Skin epidermis (tissue), 12 donors: Measurements from ENCODE around the gene ZNF91.
"Not testable (repeated sequence)": the region's sequence is repeated elsewhere in the genome, so short reads cannot be mapped to it uniquely, and the experiment has no call there.

ENCODE experiments used
- H3K27ac ChIP-seq, 21 experiments: fragments of 200-600 bp; sonication (generic) in 11 of 21; one replicate each; pipeline ENCODE4 v1.5.0; 2020; ENCODE audit warnings: mild to moderate bottlenecking in 3 of 21, inconsistent platforms in 2 of 21, moderate library complexity in 2 of 21
- H3K4me3 ChIP-seq, 7 experiments: fragments of 200-600 bp; sonication (generic) in 2 of 7; one replicate each; pipeline ENCODE4 v1.5.0; 2020; ENCODE audit warnings: inconsistent platforms in 2 of 7, mild to moderate bottlenecking in 2 of 7, moderate library complexity in 1 of 7

The ZNF91 gene

DNA sequence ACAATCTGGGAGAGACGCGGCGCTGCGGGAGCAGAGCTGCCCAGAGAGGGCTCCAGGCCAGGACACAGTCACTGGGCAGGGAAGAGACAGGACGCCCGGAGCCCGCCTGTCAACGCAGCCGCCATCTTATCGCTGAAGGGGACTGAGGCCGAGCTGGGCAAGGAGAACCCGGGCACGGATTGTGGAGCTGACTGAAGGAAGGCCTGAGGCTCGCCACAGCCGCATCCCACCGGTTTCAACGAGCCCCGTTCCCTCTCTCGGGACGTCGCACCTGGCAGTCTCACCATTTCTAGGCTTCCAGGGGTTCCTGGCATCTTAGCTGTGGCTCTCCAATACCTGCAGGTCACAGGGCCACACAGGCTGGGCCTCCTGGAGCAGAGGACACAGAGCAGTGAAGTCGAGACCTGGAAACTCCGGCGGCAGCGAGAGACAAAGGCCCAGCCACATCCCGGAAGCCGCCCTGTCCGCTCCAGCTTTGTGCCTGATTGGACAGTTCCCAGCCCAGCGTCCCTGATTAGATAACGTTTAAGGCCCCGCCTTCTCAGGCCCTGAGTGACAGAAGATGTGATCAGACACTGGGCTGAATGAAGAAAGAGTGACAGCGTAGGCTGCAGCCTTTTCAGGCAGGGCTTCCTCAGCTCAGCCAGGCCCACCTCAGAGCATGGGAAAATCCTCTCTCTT, at the start of gene ZNF91:
ZNF91 (minus strand) TSS at position 431 of the 681 bp plus-strand sequence; CDS start at position 314, 117 bp downstream.
- Histone ChIP-seq H3K4me3 (peak within 1 kb of the TSS; percentile 74 to 93 (median 78)), H3K27ac (peak within 1 kb of the TSS; percentile 82 to 98 (median 95))

DNA sequence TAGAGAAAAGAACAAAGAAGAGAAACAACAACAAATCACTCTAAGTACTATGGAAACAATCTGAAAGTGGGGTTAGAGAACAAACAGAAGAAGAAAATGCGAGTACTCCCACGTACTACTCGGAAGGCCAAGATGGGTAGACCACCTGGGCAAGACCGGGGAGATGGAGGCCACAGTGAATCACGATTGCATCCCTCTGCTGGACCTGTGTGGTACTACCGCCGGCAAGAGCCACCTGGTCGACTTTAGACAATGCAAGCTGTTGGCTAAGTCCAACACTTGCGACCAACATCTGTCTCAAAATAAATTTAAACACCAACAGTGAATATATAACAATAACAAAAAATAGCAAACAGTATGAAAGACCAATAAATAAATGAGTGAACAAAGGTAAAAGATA, 45.5 kb upstream of the ZNF91 start:
- Histone ChIP-seq H3K4me3 (no peak overlapping the region), H3K27ac (no peak overlapping the region)

DNA sequence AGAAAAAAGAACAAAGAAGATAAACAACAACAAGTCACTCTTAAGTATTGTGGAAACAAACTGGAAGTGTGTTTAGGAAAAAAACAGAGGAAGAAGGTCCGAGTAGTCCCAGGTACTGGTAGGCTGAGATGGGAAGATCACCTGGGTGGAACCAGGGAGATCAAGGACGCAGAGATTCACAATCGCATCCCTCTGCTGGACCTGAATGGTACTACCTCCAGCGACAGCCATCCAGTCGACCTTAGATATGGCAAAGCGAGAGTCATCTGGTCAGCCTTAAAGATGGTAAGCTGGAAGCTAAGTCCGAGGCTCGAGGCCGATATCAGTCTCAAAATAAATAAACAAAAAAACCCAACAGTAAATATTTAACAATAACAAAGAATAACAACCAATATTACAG, 44.9 kb upstream of the ZNF91 start:
- H3K4me3 ChIP-seq: no peak overlapping the region
- H3K27ac ChIP-seq: no peak overlapping the region

DNA sequence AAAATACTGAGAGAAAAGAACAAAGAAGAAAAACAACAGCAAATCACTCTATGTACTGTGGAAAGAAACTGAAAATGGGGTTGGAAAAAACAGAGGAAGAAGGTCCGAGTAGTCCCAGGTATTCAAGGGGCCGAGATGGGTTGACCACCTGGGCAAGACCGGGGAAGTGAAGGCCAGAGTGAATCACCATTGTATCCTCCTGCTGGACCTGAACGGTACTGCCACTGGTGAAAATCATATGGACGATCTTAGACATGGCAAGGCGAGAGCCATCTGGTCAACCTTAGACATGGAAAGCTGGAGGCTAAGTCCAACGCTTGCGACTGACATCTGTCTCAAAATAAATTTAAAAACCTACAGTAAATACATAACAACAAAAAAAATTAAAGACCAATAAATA, 44.4 kb upstream of the ZNF91 start:
- Histone ChIP-seq H3K27ac (no peak overlapping the region), H3K4me3 (no peak overlapping the region)

DNA sequence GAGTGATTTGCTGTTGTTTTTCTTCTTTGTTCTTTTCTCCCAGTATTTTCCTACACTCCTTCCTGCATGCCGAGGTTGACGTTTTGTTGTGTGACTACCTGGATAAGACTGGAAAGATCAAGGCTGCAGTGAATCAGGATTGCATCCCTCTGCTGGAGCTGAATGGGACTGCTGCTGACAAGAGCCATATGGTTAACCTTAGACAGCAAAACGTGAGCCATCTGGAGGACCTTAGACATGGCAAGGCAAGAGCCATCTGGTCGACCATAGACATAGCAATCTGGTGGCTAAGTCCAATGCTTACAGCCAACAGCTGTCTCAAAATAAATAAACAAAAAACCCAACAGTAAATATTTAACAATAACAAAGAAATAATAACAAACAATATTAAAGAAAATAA, 42.6 kb upstream of the ZNF91 start:
- Histone ChIP-seq H3K27ac (no peak overlapping the region), H3K4me3 (no peak overlapping the region)

DNA sequence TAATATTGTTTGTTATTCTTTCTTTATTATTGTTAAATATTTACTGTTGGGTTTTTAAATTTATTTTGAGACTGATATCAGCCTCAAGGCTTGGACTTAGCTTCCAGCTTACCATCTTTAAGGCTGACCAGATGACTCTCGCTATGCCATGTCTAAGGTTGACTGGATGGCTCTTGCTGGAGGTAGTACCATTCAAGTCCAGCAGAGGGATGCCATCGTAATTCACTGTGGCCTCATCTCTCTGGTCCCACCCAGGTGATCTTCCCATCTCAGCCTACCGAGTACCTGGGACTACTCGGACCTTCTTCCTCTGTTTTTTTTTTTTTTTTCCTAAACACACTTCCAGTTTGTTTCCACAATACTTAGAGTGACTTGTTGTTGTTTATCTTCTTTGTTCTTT, 41.7 kb upstream of the ZNF91 start:
- Histone ChIP-seq H3K4me3 (no peak overlapping the region), H3K27ac (no peak overlapping the region)

DNA sequence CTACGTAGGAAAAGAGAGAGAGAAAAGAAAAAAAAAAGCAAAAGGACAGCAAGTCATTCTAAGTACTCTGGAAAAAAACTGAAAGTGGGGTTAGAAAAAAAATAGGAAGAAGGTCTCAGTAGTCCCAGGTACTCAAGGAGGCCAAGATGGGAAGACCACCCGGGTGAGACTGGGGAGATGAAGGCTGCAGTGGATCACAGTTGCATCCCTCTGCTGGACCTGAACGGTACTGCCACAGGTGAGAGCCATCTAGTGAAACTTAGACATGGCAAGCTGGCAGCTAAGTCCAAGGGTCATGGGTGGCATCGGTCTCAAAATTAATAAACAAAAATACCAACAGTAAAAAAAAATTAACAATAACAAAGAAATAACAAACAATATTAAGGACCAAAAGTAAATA, 41.0 kb upstream of the ZNF91 start:
- H3K27ac ChIP-seq: no peak overlapping the region
- no peak overlapping the region for H3K4me3 ChIP-seq

DNA sequence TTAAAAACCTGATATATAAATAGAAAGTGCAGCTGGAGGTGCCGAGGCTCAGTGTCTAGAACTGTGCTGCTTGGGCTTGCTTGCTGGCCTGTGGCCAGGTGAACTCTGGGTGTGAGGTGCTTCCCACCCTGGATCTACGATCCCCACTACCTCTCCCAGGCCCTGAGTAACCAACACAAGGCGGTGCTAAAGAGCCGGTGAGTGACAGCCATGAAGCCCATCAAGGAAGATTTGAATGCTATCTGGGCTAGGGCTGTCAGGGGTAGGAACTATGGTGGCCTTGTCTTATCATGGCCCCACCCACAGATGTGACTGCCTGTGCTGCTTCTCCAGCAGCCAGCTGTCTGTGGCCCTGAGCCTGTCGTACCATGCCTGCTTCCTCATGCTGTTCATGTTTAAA, 25.6 kb upstream of the ZNF91 start:
- no peak overlapping the region for H3K27ac ChIP-seq
- no peak overlapping the region for H3K4me3 ChIP-seq

DNA sequence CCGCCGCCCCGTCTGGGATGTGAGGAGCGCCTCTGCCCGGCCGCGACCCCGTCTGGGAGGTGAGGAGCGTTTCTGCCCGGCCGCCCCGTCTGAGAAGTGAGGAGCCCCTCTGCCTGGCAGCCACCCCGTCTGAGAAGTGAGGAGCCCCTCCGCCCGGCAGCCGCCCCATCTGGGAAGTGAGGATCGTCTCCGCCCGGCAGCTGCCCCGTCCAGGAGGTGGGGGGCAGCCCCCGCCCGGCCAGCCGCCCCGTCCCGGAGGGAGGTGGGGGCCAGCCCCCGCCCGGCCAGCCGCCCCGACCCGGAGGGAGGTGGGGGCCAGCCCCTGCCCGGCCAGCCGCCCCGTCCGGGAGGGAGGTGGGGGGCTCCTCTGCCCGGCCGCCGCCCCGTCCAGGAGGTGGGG, 24.0 kb upstream of the ZNF91 start:
- not testable (repeated sequence) for H3K4me3 ChIP-seq, H3K27ac ChIP-seq

DNA sequence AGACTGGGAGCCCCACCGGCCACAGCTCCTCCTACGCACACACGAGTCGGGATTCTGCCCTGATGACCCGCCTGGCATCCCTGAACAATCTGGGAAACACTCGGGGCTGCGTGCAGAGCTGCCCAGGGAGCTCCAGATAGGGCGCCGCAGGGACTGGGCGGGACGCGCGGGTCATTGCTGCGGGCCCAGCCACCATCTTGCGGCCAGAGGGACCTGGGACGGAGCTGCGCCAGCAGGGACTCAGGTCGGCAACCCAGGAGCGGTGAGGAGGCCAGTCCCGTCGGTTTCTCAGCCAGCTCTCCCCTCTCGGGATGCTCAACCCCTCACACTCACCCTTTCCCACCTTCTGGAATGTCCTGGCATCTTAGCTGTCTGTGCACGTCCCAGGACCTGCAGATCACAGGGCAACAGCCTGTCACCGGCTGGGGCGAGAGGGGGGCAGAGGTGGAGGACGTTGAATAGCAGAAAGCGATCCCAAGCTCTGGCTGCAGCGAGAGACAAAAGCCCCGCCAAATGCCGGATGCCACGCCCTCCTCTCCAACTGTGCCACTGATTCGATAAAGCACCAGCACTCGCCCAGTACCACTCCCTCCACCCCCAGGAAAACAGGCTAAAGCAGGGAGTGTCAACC, 20.4 kb upstream of the ZNF91 start:
- no peak overlapping the region for H3K27ac ChIP-seq
- H3K4me3 ChIP-seq: peak overlapping the region; percentile 6 to 40 (median 27)

DNA sequence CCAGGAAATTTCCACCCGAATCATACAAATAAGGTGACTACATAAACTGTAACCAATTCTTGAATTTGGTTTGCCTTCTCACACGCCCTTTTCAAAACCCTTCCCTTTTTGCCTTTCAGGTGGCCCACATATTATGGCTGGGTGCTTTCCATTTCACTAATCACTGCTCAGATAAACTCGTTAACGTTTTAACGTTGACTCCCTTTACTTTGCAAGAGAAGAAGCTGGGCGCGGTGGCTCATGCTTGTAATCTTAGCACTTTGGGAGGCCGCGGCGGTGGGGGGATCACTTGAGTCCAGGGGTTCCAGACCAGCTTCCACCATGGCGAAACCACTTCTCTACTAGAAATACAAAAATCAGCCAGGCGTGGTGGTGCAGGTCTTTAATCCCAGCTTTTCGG, 19.8 kb upstream of the ZNF91 start:
- peak overlapping the region in 5 of 7 experiments; percentile 26 to 40 (median 32) for H3K4me3 ChIP-seq

DNA sequence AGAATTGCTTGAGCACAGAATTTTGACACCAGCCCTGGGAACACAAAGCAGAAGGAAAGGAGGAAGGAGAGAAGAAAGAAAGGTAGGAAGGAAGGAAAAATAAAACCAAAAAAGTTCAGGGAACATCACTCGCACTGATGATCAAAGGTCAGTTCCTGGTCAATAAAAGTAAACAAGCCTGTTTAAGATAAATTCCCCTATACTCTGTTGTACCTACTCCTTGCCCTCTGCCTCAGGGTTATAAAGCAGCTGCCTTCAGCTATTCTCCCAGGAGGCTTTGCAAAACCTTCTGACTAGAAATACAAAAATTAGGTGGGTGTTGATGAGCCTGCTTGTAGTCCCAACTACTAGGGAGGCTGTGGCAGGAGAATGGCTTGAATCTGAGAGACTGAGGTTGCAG, 14.9 kb upstream of the ZNF91 start:
- H3K4me3 ChIP-seq: no peak overlapping the region
- no peak overlapping the region for H3K27ac ChIP-seq

More for the DNA sequence above, 19.8 kb upstream of the ZNF91 start:
- no peak overlapping the region for H3K27ac ChIP-seq

DNA sequence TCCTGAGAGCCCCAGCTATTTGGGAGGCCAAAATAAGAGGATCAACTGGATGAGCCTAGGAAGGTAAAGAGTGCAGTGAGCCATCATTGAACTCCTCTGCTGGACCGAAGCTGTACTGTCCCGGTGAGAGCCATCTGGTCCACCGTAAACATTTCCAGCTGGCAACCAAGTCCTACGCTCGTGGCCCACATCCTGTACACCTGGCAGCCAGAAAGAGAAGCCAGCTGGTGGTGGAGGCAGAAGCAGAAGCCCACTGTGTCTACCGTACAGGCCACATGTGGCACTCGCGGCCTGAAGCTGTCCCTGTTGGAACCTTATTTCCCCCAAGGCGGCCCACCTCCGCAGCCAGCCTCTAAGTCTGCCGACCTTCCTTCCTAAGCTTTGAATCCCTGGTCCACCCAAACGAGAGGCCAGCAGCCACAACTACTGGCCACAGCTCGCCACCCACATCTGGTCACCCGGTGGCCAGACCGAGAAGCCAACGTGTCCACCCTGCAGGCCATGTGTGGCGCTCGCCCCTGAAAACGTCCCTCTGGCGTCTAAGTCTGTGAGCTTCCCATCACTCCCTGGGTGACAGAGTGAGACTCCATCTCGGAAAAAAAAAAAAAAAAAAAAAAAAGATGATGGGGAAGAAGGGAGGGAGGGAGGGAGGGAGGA, 14.2 kb upstream of the ZNF91 start:
- Histone ChIP-seq H3K27ac (no peak overlapping the region), H3K4me3 (no peak overlapping the region)

DNA sequence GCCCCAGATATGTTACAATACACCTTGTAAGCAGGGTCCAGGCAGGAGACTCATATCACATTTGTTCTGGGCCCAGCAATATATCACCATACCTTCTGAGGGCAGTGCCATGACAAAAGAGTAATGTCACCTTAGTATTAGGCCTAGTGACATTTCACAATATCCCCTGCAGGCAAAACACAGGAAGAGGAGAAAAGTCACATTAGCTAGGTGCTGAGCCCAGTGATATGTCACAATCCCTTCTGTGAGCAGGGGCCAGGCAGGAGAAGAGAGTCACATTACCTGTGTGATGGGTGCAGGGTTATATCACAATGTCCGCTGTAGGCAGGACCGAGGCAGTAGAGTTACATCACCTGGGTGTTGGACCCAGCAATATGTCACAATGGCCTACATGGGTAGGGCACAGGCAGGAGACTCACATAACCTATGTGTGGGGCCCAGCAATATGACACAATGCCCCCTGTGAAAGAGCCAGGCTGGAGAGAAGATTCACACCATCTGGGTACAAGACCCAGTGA, 12.4 kb upstream of the ZNF91 start:
- no peak overlapping the region for H3K4me3 ChIP-seq
- peak overlapping the region in 2 of 21 experiments; percentile 7 to 29 for H3K27ac ChIP-seq

DNA sequence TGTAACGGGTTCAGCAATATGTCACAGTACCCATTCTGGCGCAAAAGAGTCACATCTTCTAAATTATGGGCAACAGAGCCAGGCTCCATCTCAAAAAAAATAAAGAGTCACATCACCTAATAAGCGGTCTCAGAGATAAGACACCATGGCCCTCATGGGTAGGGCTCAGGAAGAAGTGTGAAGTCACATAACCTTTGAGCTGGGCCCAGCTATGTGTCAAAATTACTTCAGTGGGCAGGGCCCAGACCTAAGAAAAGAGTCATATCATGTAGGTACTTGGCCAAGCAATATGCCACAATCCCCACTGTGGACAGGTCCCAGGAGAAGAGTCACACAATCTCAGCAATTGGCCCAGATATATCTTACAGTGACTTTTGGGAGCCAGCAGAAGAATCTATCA, 11.4 kb upstream of the ZNF91 start:
- no peak overlapping the region for H3K27ac ChIP-seq
- no peak overlapping the region for H3K4me3 ChIP-seq

DNA sequence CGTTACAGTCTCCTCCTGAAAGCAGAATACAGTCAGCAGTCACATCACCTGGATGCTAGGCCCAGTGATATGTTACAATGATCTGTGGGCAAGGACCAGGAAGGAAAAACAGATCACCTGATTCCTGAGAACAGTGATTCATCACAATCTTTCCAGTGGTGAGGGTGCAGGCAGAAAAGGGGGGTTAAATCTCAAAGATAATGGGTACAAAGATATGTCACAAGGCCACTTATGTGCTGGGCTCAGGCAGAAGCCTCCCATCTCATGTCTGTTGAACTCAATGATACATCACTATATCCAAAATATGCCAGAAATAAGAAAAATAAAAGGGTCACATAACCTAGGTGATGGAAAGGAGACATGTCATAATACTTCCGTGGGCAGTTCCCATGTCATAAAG, 10.8 kb upstream of the ZNF91 start:
- H3K27ac ChIP-seq: no peak overlapping the region
- H3K4me3 ChIP-seq: no peak overlapping the region

DNA sequence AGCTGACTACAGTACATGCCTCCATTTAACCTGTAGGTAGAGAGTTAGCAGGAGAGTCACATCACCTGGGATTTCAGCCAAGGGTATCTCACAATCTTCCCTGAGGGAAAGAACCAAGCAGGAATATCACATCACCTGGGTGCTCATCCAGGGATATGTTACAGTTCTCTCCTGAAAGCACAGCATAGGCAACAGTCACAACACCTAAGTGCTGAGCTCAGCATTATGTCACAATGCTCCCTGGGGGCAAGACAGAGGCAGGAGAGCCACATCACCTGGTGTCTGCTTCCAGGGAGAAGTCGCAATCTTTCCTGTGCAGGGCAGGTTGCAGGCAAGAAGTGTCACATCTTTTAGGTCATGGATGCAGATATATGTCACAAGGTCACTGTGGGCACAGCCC, 9.4 kb upstream of the ZNF91 start:
- H3K4me3 ChIP-seq: no peak overlapping the region
- no peak overlapping the region for H3K27ac ChIP-seq

DNA sequence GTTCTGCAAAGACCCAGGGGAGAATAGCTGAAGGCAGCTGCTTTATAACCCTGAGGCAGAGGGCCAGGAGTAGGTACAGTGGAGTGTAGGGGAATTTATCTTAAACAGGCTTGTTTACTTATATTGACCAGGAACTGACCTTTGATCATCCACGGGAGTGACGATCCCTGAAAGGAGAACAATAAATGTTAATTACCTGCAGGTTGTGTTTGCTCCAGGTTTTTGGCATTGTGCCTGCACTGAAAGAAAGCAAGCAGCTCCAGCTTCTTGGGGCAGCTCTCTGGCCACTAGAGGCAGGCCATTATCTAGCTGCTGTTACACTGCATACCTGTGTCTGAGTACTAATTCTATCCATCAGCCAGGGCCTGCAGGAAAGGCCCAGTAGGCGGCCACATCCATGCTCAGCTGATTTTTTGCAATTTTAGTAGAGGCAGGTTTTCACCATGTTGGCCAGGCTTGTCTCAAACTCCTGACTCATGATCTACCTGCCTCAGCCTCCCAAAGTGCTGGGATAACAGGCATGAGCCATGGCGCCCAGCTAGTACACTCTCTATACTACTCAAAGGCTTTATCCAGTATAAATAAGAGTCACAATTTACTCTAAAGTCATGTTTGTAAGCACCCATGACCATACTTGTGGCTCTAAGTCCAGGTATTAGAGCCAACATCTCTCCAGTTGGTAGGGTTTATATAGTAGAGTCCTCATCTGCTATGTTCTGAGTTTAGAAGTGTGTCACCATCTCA, 8.5 kb upstream of the ZNF91 start:
- Histone ChIP-seq H3K27ac (peak overlapping the region in 2 of 21 experiments; percentile 40 to 48), H3K4me3 (no peak overlapping the region)

DNA sequence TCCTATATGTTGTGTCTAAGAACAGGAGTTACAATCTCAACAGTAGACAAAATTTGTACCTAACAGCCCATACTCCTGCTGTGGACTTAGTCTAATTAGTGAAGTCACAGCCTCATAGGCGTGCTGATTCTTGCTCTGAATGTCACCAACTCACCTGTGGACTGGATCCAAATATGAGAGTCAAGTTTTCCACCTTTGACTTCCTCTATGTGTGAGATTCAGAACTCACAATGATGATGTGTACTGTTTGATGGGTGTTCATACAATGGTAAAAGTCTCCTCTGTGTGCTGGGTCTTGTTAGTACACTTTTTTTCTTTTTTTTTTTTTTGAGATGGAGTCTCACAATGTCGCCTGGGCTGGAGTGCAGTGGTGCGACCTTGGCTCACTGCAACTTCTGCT, 7.8 kb upstream of the ZNF91 start:
- Histone ChIP-seq H3K27ac (peak overlapping the region in 2 of 21 experiments; percentile 29 to 48), H3K4me3 (no peak overlapping the region)

DNA sequence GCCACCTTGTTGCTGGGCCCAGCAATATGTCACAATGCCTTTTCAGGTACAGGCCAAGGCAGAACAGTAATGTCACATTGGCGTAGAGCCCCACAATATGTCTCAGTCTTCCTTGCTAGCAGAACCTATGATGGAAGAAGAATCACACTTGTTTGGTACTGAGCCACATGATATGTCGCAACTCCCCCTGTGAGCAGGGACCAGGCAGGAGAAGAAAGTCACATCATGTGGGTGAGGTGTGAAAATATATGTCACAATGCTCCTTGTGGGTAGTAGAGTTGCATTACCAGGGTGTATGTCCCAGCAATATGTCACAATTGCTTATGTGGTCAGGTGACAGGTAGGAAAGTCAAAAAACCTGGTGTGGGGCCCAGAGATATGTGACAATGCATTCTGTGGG, 7.1 kb upstream of the ZNF91 start:
- H3K4me3 ChIP-seq: no peak overlapping the region
- peak overlapping the region in 3 of 21 experiments; percentile 29 to 48 (median 37) for H3K27ac ChIP-seq
